Epithelial cell of proximal tubule (primary cell): ENCODE data around the gene ZNF182. TPM values are rescaled to one million over a fixed set of nuclear protein-coding genes. Genes with fewer than 3 reads are reported as not detected.
"Not testable (repeated sequence)": the region's sequence is repeated elsewhere in the genome, so short reads cannot be mapped to it uniquely, and the experiment has no call there.

Experiments used
- DNase-seq: peaks from one replicate; pipeline ENCODE4 v3.0.0-alpha.2; 2011; ENCODE audit warnings: low read depth
- H3K4me3 ChIP-seq: 2 replicates; pipeline ENCODE4 v1.5.1; 2011; ENCODE audit warnings: low read depth, mild to moderate bottlenecking, low read length
- CTCF ChIP-seq: conservative IDR thresholded peaks from 2 replicates; pipeline ENCODE4 v1.5.1; 2012; ENCODE audit warnings: low read depth, mild to moderate bottlenecking, low read length
- total RNA-seq: library from RNA; depleted of rRNA; stranded (reverse); fragments of >200 nt; gene quantifications from 2 replicates; pipeline ENCODE4 v1.2.3, GENCODE V29; 2015

Gene ZNF182
- total RNA-seq, 1 donor from 2014 or later: 2.4 TPM

- no peak for DNase-seq
- H3K4me3 ChIP-seq: no peak overlapping the region
- TF ChIP-seq CTCF: no peak
Measured at GRCh38 chrX:47976254-47977151, 27.3 kb downstream of the ZNF182 start.

DNA sequence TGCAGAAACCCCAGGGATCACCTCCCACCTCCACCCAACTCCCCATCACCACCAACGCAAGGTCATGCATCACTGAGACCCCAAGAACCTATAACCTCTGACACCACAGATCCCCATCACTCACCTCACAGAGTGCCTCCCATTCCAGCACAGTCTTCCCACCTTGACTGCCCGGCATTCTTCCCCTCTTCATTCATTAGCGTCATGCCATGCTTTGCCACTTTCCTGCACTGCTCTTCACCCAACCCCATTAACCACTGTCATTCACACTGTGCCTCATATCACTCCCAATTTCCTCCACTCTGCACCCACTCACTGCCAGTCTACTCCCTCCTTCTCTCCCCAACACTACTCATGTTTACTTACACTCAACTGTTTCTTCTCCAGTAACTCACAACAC is 30.6 kb downstream of the ZNF182 start:
- no peak for DNase-seq
- TF ChIP-seq CTCF: no peak
- H3K4me3 ChIP-seq: no peak overlapping the region

DNA sequence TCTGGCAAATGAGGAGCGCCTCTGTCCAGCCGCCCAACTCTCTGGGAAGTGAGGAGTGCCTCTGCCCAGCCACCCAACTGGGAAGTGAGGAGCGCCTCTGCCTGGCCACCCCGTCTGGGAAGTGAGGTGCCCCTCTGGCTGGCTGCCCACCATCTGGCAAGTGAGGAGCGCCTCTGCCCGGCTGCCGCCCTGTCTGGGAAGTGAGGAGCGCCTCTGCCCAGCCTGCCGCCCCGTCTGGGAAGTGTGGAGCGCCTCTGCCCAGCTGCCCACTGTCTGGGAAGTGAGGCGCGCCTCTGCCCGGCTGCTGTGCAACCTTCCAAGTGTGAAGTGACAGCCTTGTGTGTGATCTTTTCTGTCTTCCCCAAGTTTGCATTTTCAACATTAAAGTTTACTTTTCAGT is 38.3 kb downstream of the ZNF182 start:
- H3K4me3 ChIP-seq, DNase-seq: not testable (repeated sequence)

- not testable (repeated sequence) for H3K4me3 ChIP-seq, DNase-seq
Measured at GRCh38 chrX:47961830-47962229, 42.0 kb downstream of the ZNF182 start.

- H3K4me3 ChIP-seq: no peak overlapping the region
- no peak for DNase-seq
- TF ChIP-seq CTCF: no peak
Measured at GRCh38 chrX:47960406-47960805, 43.4 kb downstream of the ZNF182 start.

DNA sequence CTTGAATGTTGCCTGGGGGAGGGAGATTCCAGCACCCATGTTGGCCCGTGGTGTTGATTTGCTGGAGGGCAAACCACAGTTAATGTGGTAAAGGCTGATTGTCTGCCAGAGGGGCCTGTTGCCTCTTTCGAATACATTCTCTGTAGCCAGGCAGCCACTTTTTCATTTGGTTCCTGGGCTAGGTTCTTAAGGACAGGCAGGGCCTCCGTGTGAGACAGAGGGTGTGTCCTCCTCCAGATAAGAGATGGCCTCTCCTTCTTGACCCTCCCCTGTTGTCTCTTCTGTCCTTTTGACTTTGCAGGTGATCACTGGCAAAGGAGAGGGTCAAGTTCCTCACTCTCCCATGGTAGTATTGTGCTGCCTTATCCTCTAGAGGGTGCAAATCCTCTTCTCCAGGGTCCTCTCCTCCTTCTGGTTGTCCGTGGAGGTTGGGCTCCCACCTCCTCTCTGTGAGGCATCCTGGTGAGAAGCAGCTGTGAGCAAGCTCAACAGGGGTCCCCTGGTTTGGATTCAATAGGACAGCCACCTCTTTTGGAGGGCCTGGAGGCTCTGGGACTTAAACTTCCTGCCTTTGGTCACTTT is 44.9 kb downstream of the ZNF182 start:
- no peak for DNase-seq
- H3K4me3 ChIP-seq: no peak overlapping the region
- TF ChIP-seq CTCF: peak; percentile 32

DNA sequence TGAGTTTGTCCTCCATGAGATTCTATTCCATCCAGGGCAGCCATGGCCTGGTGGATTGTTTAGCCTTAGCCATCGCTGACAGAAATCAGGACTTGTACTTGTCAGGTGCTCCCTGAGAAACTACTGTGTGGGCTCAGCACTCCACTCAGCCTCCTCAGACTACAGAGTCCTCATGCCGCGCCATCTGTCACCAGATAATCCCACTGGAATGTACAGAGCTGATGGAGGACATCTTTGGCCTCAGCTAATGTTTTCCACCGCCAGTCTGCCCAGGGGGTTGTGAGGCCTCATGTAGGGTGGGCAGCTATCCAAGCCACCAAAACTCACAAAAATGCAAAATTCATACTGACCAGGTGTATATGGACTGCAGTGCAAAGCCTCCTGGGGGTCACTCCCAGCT is 45.6 kb downstream of the ZNF182 start:
- DNase-seq, H3K4me3 ChIP-seq: not testable (repeated sequence)

- H3K4me3 ChIP-seq: no peak overlapping the region
- DNase-seq: no peak
- TF ChIP-seq CTCF: no peak
Measured at GRCh38 chrX:47956016-47956415, 47.8 kb downstream of the ZNF182 start.

- DNase-seq, H3K4me3 ChIP-seq: not testable (repeated sequence)
Measured at GRCh38 chrX:47955295-47955694, 48.5 kb downstream of the ZNF182 start.
